Glomerular visceral epithelial cell (primary cell): ENCODE data around the gene OR56A5.
A peak's percentile ranks its signal among the peaks of the same experiment; 100 is the strongest.
"Not testable (repeated sequence)": the region's sequence is repeated elsewhere in the genome, so short reads cannot be mapped to it uniquely, and the experiment has no call there.

Source experiments
- DNase-seq: peaks from one replicate; pipeline ENCODE4 v3.0.0-alpha.2; 2016; ENCODE audit errors: extremely low spot score

The OR56A5 gene

GRCh38 chr11:5968394-5968793 is at the start of gene OR56A5:
Gene OR56A5, minus strand, starts transcription at chr11:5968494. Its CDS starts 0 bp downstream, at chr11:5968494.
- no peak for DNase-seq

- no peak for DNase-seq
Observed at GRCh38 chr11:6013042-6013441, 44.7 kb upstream of the OR56A5 start.

- no peak for DNase-seq
Observed at GRCh38 chr11:6012035-6012668, 43.9 kb upstream of the OR56A5 start.

GRCh38 chr11:6006846-6007245 is 38.6 kb upstream of the OR56A5 start, which contains the start of gene OR56A4:
Gene OR56A4, minus strand, starts transcription at chr11:6006946. Its CDS starts 3,954 bp downstream, at chr11:6002992.
- no peak for DNase-seq

- no peak for DNase-seq
Observed at GRCh38 chr11:6006395-6006794, 38.1 kb upstream of the OR56A5 start.

- no peak for DNase-seq
Observed at GRCh38 chr11:6002202-6002699, 34.0 kb upstream of the OR56A5 start.

- DNase-seq: no peak
Observed at GRCh38 chr11:5994791-5995190, 26.5 kb upstream of the OR56A5 start.

GRCh38 chr11:5992604-5993251 is 24.4 kb upstream of the OR56A5 start:
- DNase-seq: peak; percentile 7

- no peak for DNase-seq
Observed at GRCh38 chr11:5992150-5992549, 23.9 kb upstream of the OR56A5 start.

- DNase-seq: no peak
Observed at GRCh38 chr11:5989203-5989602, 20.9 kb upstream of the OR56A5 start.

GRCh38 chr11:5986885-5987284 is 18.6 kb upstream of the OR56A5 start, which contains the start of gene OR52L1:
Gene OR52L1, minus strand, starts transcription at chr11:5986985. Its CDS starts 55 bp downstream, at chr11:5986930.
- DNase-seq: no peak

GRCh38 chr11:5983443-5983842 is 15.1 kb upstream of the OR56A5 start:
- no peak for DNase-seq

- DNase-seq: no peak
Observed at GRCh38 chr11:5973530-5973929, 5.2 kb upstream of the OR56A5 start.

- DNase-seq: no peak
Observed at GRCh38 chr11:5967708-5968107, 586 bp downstream of the OR56A5 start.

GRCh38 chr11:5966958-5967357 is 1.3 kb downstream of the OR56A5 start:
- no peak for DNase-seq

- not testable (repeated sequence) for DNase-seq
Observed at GRCh38 chr11:5960704-5961320, 7.5 kb downstream of the OR56A5 start.

- no peak for DNase-seq
Observed at GRCh38 chr11:5955586-5955985, 12.7 kb downstream of the OR56A5 start.

- no peak for DNase-seq
Observed at GRCh38 chr11:5941951-5942350, 26.3 kb downstream of the OR56A5 start, which contains the start of gene OR56A3. Gene OR56A3, plus strand, starts transcription at chr11:5942251. Its CDS starts 5,096 bp downstream, at chr11:5947347.

GRCh38 chr11:5940748-5941147 is 27.5 kb downstream of the OR56A5 start:
- no peak for DNase-seq

- DNase-seq: no peak
Observed at GRCh38 chr11:5938603-5938965, 29.7 kb downstream of the OR56A5 start.

- no peak for DNase-seq
Observed at GRCh38 chr11:5937868-5938602, 30.3 kb downstream of the OR56A5 start.

GRCh38 chr11:5933116-5933515 is 35.2 kb downstream of the OR56A5 start:
- no peak for DNase-seq
